Trophoblast cell (in vitro differentiated cells and primary cell): ENCODE measurements around the gene PPP1R7.

Experiments used
- DNase-seq, 2 donors: peaks; one replicate each; pipeline ENCODE4 v3.0.0-alpha.2; 2016
- H2AFZ ChIP-seq: 2 replicates; pipeline ENCODE4 v1.6.1; 2013; ENCODE audit warnings: low read length, moderate library complexity, mild to moderate bottlenecking; ENCODE audit not compliant: insufficient read depth, poor library complexity
- H2AK5ac ChIP-seq: 2 replicates; pipeline ENCODE4 v1.6.1; 2013; ENCODE audit warnings: mild to moderate bottlenecking, low read length
- H2BK120ac ChIP-seq: 2 replicates; pipeline ENCODE4 v1.6.1; 2013; ENCODE audit warnings: low read length, mild to moderate bottlenecking, moderate library complexity; ENCODE audit not compliant: insufficient read depth, poor library complexity
- H2BK12ac ChIP-seq: 2 replicates; pipeline ENCODE4 v1.6.1; 2013; ENCODE audit warnings: mild to moderate bottlenecking, low read length, moderate library complexity
- H2BK5ac ChIP-seq: 2 replicates; pipeline ENCODE4 v1.6.1; 2013; ENCODE audit warnings: low read length, low read depth, moderate library complexity, mild to moderate bottlenecking; ENCODE audit not compliant: poor library complexity
- H3K14ac ChIP-seq: 2 replicates; pipeline ENCODE4 v1.6.1; 2013; ENCODE audit warnings: mild to moderate bottlenecking, low read length
- H3K18ac ChIP-seq: 2 replicates; pipeline ENCODE4 v1.6.1; 2013; ENCODE audit warnings: mild to moderate bottlenecking, low read length
- H3K23ac ChIP-seq: 2 replicates; pipeline ENCODE4 v1.6.1; 2013; ENCODE audit warnings: low read length
- H3K27ac ChIP-seq: 2 replicates; pipeline ENCODE4 v1.5.1; 2013; ENCODE audit warnings: low read depth, mild to moderate bottlenecking, inconsistent platforms, low read length, moderate library complexity
- H3K27me3 ChIP-seq: 2 replicates; pipeline ENCODE4 v1.6.1; 2013; ENCODE audit warnings: inconsistent platforms, mild to moderate bottlenecking, low read length, moderate library complexity; ENCODE audit not compliant: insufficient read depth
- H3K36me3 ChIP-seq, 2 experiments: 1 replicate in 1 of 2; 2 replicates in 1 of 2; pipeline ENCODE4 v1.6.1; 2013; ENCODE audit warnings: low read length in 2 of 2, mild to moderate bottlenecking in 2 of 2, moderate library complexity in 1 of 2; ENCODE audit not compliant: insufficient read depth in 2 of 2, control insufficient read depth in 1 of 2
- H3K4ac ChIP-seq: 2 replicates; pipeline ENCODE4 v1.6.1; 2013; ENCODE audit warnings: low read depth, mild to moderate bottlenecking, low read length, moderate library complexity
- H3K4me1 ChIP-seq, 2 experiments: 1 replicate in 1 of 2; 2 replicates in 1 of 2; pipeline ENCODE4 v1.6.1; 2013; ENCODE audit warnings: low read length in 2 of 2, mild to moderate bottlenecking in 2 of 2, moderate library complexity in 1 of 2; ENCODE audit not compliant: insufficient read depth in 2 of 2, control insufficient read depth in 1 of 2
- H3K4me2 ChIP-seq: 2 replicates; pipeline ENCODE4 v1.6.1; 2013; ENCODE audit warnings: inconsistent platforms, mild to moderate bottlenecking, low read length, moderate library complexity
- H3K4me3 ChIP-seq: 2 replicates; pipeline ENCODE4 v1.5.1; 2013; ENCODE audit warnings: mild to moderate bottlenecking, low read depth, low read length, inconsistent platforms
- H3K79me1 ChIP-seq: one replicate; pipeline ENCODE4 v1.6.1; 2013; ENCODE audit warnings: low read length
- H3K79me2 ChIP-seq: 2 replicates; pipeline ENCODE4 v1.6.1; 2013; ENCODE audit warnings: low read length, mild to moderate bottlenecking; ENCODE audit not compliant: control insufficient read depth, insufficient read depth, poor library complexity
- H3K9ac ChIP-seq: 2 replicates; pipeline ENCODE4 v1.6.1; 2013; ENCODE audit warnings: mild to moderate bottlenecking, low read length
- H3K9me3 ChIP-seq: 2 replicates; pipeline ENCODE4 v1.6.1; 2013; ENCODE audit warnings: low read depth, mild to moderate bottlenecking, control low read depth, inconsistent platforms, low read length; ENCODE audit not compliant: insufficient read depth
- H4K12ac ChIP-seq: 2 replicates; pipeline ENCODE4 v1.6.1; 2013; ENCODE audit warnings: low read depth, mild to moderate bottlenecking, low read length, moderate library complexity
- H4K8ac ChIP-seq: 2 replicates; pipeline ENCODE4 v1.6.1; 2013; ENCODE audit warnings: low read depth, mild to moderate bottlenecking, low read length, moderate library complexity
- H4K91ac ChIP-seq: one replicate; pipeline ENCODE4 v1.6.1; 2013; ENCODE audit warnings: low read depth, mild to moderate bottlenecking, low read length, moderate library complexity
- WGBS: extraction: QIAGEN DNeasy Blood & Tissue Kit; methylation state at CpG from one replicate; pipeline ENCODE4 v1.1.7; 2013; ENCODE audit warnings: missing lambda C conversion rate; ENCODE audit not compliant: insufficient read length, insufficient coverage; ENCODE audit errors: extremely low coverage; 5-methylcytosine and 5-hydroxymethylcytosine counted together

The PPP1R7 gene

GRCh38 chr2:241112592-241112991 is 37.7 kb upstream of the PPP1R7 start:
- Histone ChIP-seq H3K4me2 (no peak overlapping the region), H3K4ac (no peak overlapping the region), H3K9me3 (peaks cover 3% of the 10 kb centered on the region), H2AFZ (no peak overlapping the region), H3K27me3 (no peaks in the 10 kb centered on the region), H4K91ac (no peak overlapping the region), H3K9ac (no peak overlapping the region), H3K79me1 (no peaks in the 10 kb centered on the region), H3K14ac (no peak overlapping the region), H3K23ac (no peak overlapping the region), H3K27ac (no peak overlapping the region), H2BK5ac (no peak overlapping the region), H4K8ac (no peak overlapping the region), H3K36me3 (peaks cover 18 to 21% of the 10 kb centered on the region in 2 experiments), H2BK12ac (no peak overlapping the region), H2BK120ac (no peak overlapping the region), H3K79me2 (no peaks in the 10 kb centered on the region), H3K18ac (no peak overlapping the region), H4K12ac (no peak overlapping the region), H2AK5ac (no peak overlapping the region), H3K4me1 (no peaks in the 10 kb centered on the region), H3K4me3 (no peak overlapping the region)
- DNase-seq = no peak
- WGBS = no CpG with 5 or more reads among the region's 8 CpGs

GRCh38 chr2:241114836-241115235 is 35.4 kb upstream of the PPP1R7 start:
- H3K36me3 ChIP-seq = peaks cover 14% of the 10 kb centered on the region in 2 experiments
- H3K23ac ChIP-seq = no peak overlapping the region
- H3K9me3 ChIP-seq = peaks cover 5% of the 10 kb centered on the region
- H3K14ac ChIP-seq = no peak overlapping the region
- H3K4me1 ChIP-seq = no peaks in the 10 kb centered on the region
- H3K9ac ChIP-seq = no peak overlapping the region
- no peak for DNase-seq
- no peak overlapping the region for H3K4me2 ChIP-seq
- H3K79me2 ChIP-seq = no peaks in the 10 kb centered on the region
- H4K91ac ChIP-seq = no peak overlapping the region
- no peak overlapping the region for H2BK5ac ChIP-seq
- no peak overlapping the region for H2AK5ac ChIP-seq
- H3K79me1 ChIP-seq = no peaks in the 10 kb centered on the region
- no peak overlapping the region for H3K4me3 ChIP-seq
- H3K18ac ChIP-seq = no peak overlapping the region
- H2BK120ac ChIP-seq = no peak overlapping the region
- H3K27ac ChIP-seq = no peak overlapping the region
- no peak overlapping the region for H4K8ac ChIP-seq
- H3K27me3 ChIP-seq = no peaks in the 10 kb centered on the region
- H3K4ac ChIP-seq = no peak overlapping the region
- H2BK12ac ChIP-seq = no peak overlapping the region
- no peak overlapping the region for H4K12ac ChIP-seq
- WGBS = no CpG with 5 or more reads among the region's 11 CpGs
- H2AFZ ChIP-seq = no peak overlapping the region

- Histone ChIP-seq H2BK5ac (no peak overlapping the region), H4K91ac (no peak overlapping the region)
- WGBS = no CpG with 5 or more reads among the region's 8 CpGs
Measured at GRCh38 chr2:241115361-241115760, 34.9 kb upstream of the PPP1R7 start.

GRCh38 chr2:241116606-241117560 is 33.4 kb upstream of the PPP1R7 start:
- DNase-seq = no peak
- no peak overlapping the region for H3K27ac ChIP-seq
- no peak overlapping the region for H3K4ac ChIP-seq
- H3K4me3 ChIP-seq = no peak overlapping the region
- no peaks in the 10 kb centered on the region for H3K79me2 ChIP-seq
- no peaks in the 10 kb centered on the region for H3K27me3 ChIP-seq
- H2BK12ac ChIP-seq = no peak overlapping the region
- H3K36me3 ChIP-seq = peaks cover 7 to 13% of the 10 kb centered on the region in 2 experiments
- no peak overlapping the region for H2AFZ ChIP-seq
- H3K9me3 ChIP-seq = peaks cover 5% of the 10 kb centered on the region
- H2AK5ac ChIP-seq = no peak overlapping the region
- H3K9ac ChIP-seq = no peak overlapping the region
- no peaks in the 10 kb centered on the region for H3K4me1 ChIP-seq
- no peak overlapping the region for H2BK5ac ChIP-seq
- no peak overlapping the region for H4K8ac ChIP-seq
- no CpG with 5 or more reads among the region's 32 CpGs for whole genome bisulfite sequencing
- H3K4me2 ChIP-seq = no peak overlapping the region
- no peak overlapping the region for H3K14ac ChIP-seq
- no peaks in the 10 kb centered on the region for H3K79me1 ChIP-seq
- H3K18ac ChIP-seq = no peak overlapping the region
- H4K12ac ChIP-seq = no peak overlapping the region
- no peak overlapping the region for H2BK120ac ChIP-seq
- H3K23ac ChIP-seq = no peak overlapping the region
- H4K91ac ChIP-seq = no peak overlapping the region

More at GRCh38 chr2:241115361-241115760, 34.9 kb upstream of the PPP1R7 start:
- H3K4ac ChIP-seq = no peak overlapping the region
- no peak overlapping the region for H4K12ac ChIP-seq
- no peak overlapping the region for H2AFZ ChIP-seq
- H3K9ac ChIP-seq = no peak overlapping the region
- peaks cover 5% of the 10 kb centered on the region for H3K9me3 ChIP-seq
- H3K14ac ChIP-seq = no peak overlapping the region
- H3K36me3 ChIP-seq = peaks cover 14% of the 10 kb centered on the region in 2 experiments
- no peaks in the 10 kb centered on the region for H3K79me2 ChIP-seq
- no peak overlapping the region for H4K8ac ChIP-seq
- H3K18ac ChIP-seq = no peak overlapping the region
- H3K4me1 ChIP-seq = no peaks in the 10 kb centered on the region
- H2AK5ac ChIP-seq = no peak overlapping the region
- DNase-seq = no peak
- H2BK120ac ChIP-seq = no peak overlapping the region
- H2BK12ac ChIP-seq = no peak overlapping the region
- H3K27ac ChIP-seq = no peak overlapping the region
- no peak overlapping the region for H3K23ac ChIP-seq
- H3K4me2 ChIP-seq = no peak overlapping the region
- no peak overlapping the region for H3K4me3 ChIP-seq
- no peaks in the 10 kb centered on the region for H3K79me1 ChIP-seq
- no peaks in the 10 kb centered on the region for H3K27me3 ChIP-seq
